Liver (tissue), 9 donors: ENCODE data around the gene KIF11. TPM values are rescaled to one million over a fixed set of nuclear protein-coding genes. Genes with fewer than 3 reads are reported as not detected.

ENCODE experiments used
- DNase-seq: peaks from one replicate; pipeline ENCODE4 v3.0.0-alpha.2; 2017; ENCODE audit warnings: low spot score
- H3K27ac ChIP-seq, 2 donors: one replicate each; pipeline ENCODE4 v1.7.0; 2013; ENCODE audit warnings: inconsistent platforms in 2 of 2, low read length in 2 of 2, control low read depth in 1 of 2, low read depth in 1 of 2, mild to moderate bottlenecking in 1 of 2
- H3K27me3 ChIP-seq, 4 donors: one replicate each; pipeline versions ENCODE4 v1.6.1 to v1.7.0; 2013; ENCODE audit warnings: low read length in 3 of 4, inconsistent platforms in 1 of 4, mild to moderate bottlenecking in 1 of 4, moderate library complexity in 1 of 4; ENCODE audit not compliant: control insufficient read depth in 4 of 4, insufficient read depth in 4 of 4
- H3K36me3 ChIP-seq, 4 donors: one replicate each; pipeline versions ENCODE4 v1.6.1 to v1.7.0; 2013; ENCODE audit warnings: low read length in 3 of 4, mild to moderate bottlenecking in 3 of 4, low read depth in 1 of 4, moderate library complexity in 1 of 4; ENCODE audit not compliant: control insufficient read depth in 4 of 4, insufficient read depth in 3 of 4
- H3K4me1 ChIP-seq, 4 donors: one replicate each; pipeline versions ENCODE4 v1.6.1 to v1.7.0; 2013; ENCODE audit warnings: low read length in 3 of 4, mild to moderate bottlenecking in 3 of 4, moderate library complexity in 1 of 4; ENCODE audit not compliant: control insufficient read depth in 4 of 4, insufficient read depth in 4 of 4
- H3K4me3 ChIP-seq, 3 donors: one replicate each; pipeline versions ENCODE4 v1.6.1 to v1.7.0; 2013; ENCODE audit warnings: low read length in 3 of 3, control low read depth in 1 of 3, low read depth in 1 of 3, mild to moderate bottlenecking in 1 of 3
- H3K9ac ChIP-seq, 2 donors: one replicate each; pipeline ENCODE4 v1.7.0; 2013; ENCODE audit warnings: low read length in 2 of 2, mild to moderate bottlenecking in 2 of 2, moderate library complexity in 2 of 2, control low read depth in 1 of 2, low read depth in 1 of 2
- H3K9me3 ChIP-seq, 4 donors: one replicate each; pipeline versions ENCODE4 v1.6.1 to v1.7.0; 2013; ENCODE audit warnings: low read length in 3 of 4; ENCODE audit not compliant: control insufficient read depth in 4 of 4
- ATF3 ChIP-seq: IDR thresholded peaks from 2 replicates; pipeline ENCODE4 v1.6.1; 2016; ENCODE audit warnings: antibody characterized with exemption
- CTCF ChIP-seq: fragments of 150-350 bp; IDR thresholded peaks from 2 replicates; pipeline ENCODE4 v1.5.1; 2017; ENCODE audit warnings: improper control_type of control experiment, low read depth, low read length; ENCODE audit not compliant: missing input control
- FOXA2 ChIP-seq: IDR thresholded peaks from 2 replicates; pipeline ENCODE4 v1.6.1; 2016; ENCODE audit warnings: antibody characterized with exemption
- HNF4A ChIP-seq, 2 donors: conservative IDR thresholded peaks; 2 replicates each; pipeline ENCODE4 v1.6.1; 2016; ENCODE audit warnings: antibody characterized with exemption in 2 of 2, mild to moderate bottlenecking in 2 of 2
- HNF4G ChIP-seq: IDR thresholded peaks from 2 replicates; pipeline ENCODE4 v1.6.1; 2016; ENCODE audit warnings: antibody characterized with exemption
- NR2F2 ChIP-seq: IDR thresholded peaks from 2 replicates; pipeline ENCODE4 v1.6.1; 2016; ENCODE audit warnings: antibody characterized with exemption
- RAD21 ChIP-seq, 2 donors: IDR thresholded peaks; 2 replicates each; pipeline ENCODE4 v1.6.1; 2016; ENCODE audit warnings: antibody characterized with exemption in 2 of 2, mild to moderate bottlenecking in 2 of 2
- REST ChIP-seq: IDR thresholded peaks from 2 replicates; pipeline ENCODE4 v1.6.1; 2016; ENCODE audit warnings: antibody characterized with exemption, mild to moderate bottlenecking
- RXRA ChIP-seq, 2 donors: IDR thresholded peaks; 2 replicates each; pipeline ENCODE4 v1.6.1; 2017 to 2018; ENCODE audit warnings: antibody characterized with exemption in 2 of 2, mild to moderate bottlenecking in 1 of 2
- SP1 ChIP-seq: IDR thresholded peaks from 2 replicates; pipeline ENCODE4 v1.6.1; 2018; ENCODE audit warnings: antibody characterized with exemption, mild to moderate bottlenecking
- TAF1 ChIP-seq: conservative IDR thresholded peaks from 2 replicates; pipeline ENCODE4 v1.6.1; 2016; ENCODE audit warnings: antibody characterized with exemption, mild to moderate bottlenecking
- YY1 ChIP-seq: IDR thresholded peaks from 2 replicates; pipeline ENCODE4 v1.6.1; 2016; ENCODE audit warnings: antibody characterized with exemption, mild to moderate bottlenecking
- ZBTB33 ChIP-seq: IDR thresholded peaks from 2 replicates; pipeline ENCODE4 v1.6.1; 2016; ENCODE audit warnings: antibody characterized with exemption
- WGBS: extraction: QIAGEN DNeasy Blood & Tissue Kit; methylation state at CpG from one replicate; pipeline ENCODE4 v1.1.7; 2013; 5-methylcytosine and 5-hydroxymethylcytosine counted together
- polyA plus RNA-seq, 2 donors: library from polyadenylated mRNA; stranded (reverse) in 1 of 2; unstranded in 1 of 2; fragments of 200-250 nt in 1 of 2; fragments of >200 nt in 1 of 2; fragmentation: Nextera tagmentation in 1 of 2; extraction: Ambion mirVana in 1 of 2; gene quantifications; one replicate each; pipeline versions ENCODE4 v1.2.1 to v1.2.3, GENCODE V29; 2013 to 2015
- total RNA-seq, 2 donors: library from RNA; depleted of rRNA; stranded (reverse); fragments of >200 nt; gene quantifications; one replicate each; pipeline ENCODE4 v1.2.3, GENCODE V29; 2014
- donor health status: healthy.
- donor health status: healthy.
- donor health status: healthy.
- donor health status: healthy.
- donor health status: healthy.

The KIF11 gene
- total and polyA plus RNA-seq, 4 donors, result 0.25 to 29.2 (median 0.58) TPM

GRCh38 chr10:92695679-92696605, 103.0 kb downstream of the KIF11 start:
- 34% methylated on average over 61 of the region's 61 CpGs for WGBS
- Histone ChIP-seq H3K9ac (peak overlapping the region; percentile 59 to 92), H3K4me1 (peaks cover 18 to 64% (median 43%) of the 10 kb centered on the region in 4 donors), H3K36me3 (peaks cover 0 to 15% (median 3%) of the 10 kb centered on the region in 4 donors), H3K27ac (peak overlapping the region; percentile 91 to 97), H3K27me3 (no peaks in the 10 kb centered on the region), H3K4me3 (peak overlapping the region; percentile 11 to 48 (median 24)), H3K9me3 (no peaks in the 10 kb centered on the region)
- peak; percentile 15 for TF ChIP-seq REST
- TF ChIP-seq TAF1, result no peak
- TF ChIP-seq NR2F2, result no peak
- no peak for TF ChIP-seq HNF4A (conservative IDR thresholded peaks at IDR 0.05)
- no peak for TF ChIP-seq ATF3
- TF ChIP-seq RAD21 (IDR thresholded peaks at IDR 0.05), result no peak
- TF ChIP-seq ZBTB33, result no peak
- TF ChIP-seq HNF4G, result no peak
- no peak for TF ChIP-seq YY1
- no peak for TF ChIP-seq SP1
- TF ChIP-seq FOXA2, result peak; percentile 10
- no peak for TF ChIP-seq CTCF
- no peak for TF ChIP-seq RXRA (IDR thresholded peaks at IDR 0.05)
- peak; percentile 55 for DNase-seq
